Measurements from ENCODE around the gene TBC1D10B.

TBC1D10B gene, protein sequence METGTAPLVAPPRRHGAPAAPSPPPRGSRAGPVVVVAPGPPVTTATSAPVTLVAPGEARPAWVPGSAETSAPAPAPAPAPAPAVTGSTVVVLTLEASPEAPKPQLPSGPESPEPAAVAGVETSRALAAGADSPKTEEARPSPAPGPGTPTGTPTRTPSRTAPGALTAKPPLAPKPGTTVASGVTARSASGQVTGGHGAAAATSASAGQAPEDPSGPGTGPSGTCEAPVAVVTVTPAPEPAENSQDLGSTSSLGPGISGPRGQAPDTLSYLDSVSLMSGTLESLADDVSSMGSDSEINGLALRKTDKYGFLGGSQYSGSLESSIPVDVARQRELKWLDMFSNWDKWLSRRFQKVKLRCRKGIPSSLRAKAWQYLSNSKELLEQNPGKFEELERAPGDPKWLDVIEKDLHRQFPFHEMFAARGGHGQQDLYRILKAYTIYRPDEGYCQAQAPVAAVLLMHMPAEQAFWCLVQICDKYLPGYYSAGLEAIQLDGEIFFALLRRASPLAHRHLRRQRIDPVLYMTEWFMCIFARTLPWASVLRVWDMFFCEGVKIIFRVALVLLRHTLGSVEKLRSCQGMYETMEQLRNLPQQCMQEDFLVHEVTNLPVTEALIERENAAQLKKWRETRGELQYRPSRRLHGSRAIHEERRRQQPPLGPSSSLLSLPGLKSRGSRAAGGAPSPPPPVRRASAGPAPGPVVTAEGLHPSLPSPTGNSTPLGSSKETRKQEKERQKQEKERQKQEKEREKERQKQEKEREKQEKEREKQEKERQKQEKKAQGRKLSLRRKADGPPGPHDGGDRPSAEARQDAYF

DNA sequence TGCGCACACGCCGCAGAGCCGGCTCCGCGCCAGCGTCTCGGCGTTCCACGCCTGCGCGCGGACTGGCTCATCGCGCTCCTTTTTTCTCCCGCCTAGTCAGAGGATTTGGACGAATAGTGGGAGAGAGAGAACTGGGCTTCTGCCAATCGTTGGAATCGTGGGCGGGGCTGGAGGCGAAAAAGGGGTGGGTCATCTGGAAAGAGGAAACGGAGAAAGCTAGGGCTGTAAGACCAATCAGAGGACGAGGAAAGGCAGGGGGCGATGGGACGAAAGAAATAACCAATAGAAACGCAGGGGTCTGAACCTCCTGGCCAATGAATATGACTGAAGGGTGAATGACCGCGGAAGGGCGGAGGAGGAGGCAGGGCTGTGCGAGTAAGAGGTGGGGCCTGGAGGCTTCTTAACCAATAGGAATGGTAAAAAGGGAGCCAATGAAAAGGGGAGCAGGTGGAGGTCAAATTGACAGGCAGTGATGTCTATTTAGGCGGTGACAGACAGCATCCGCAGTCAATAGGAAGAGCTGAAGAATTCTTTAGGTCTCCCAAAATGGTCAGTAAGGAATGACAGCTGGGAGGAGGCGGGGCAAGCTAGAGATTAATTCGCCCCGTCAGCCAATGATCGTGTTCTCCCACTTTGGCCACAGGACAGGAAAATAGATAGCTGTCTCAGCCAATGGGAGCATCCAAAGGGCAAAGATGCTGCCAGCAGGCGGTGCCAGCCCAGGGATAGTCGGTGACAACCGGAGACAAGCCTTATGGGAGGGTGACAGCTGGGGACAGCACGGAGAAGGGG lies at the start of gene TBC1D10B:
Gene TBC1D10B, minus strand, starts transcription at position 39 of the 792 bp plus-strand sequence. CDS start 311 bp downstream, outside the sequence.
- peak; percentile 99 for DNase-seq (ENCODE audit: low spot score)

DNA sequence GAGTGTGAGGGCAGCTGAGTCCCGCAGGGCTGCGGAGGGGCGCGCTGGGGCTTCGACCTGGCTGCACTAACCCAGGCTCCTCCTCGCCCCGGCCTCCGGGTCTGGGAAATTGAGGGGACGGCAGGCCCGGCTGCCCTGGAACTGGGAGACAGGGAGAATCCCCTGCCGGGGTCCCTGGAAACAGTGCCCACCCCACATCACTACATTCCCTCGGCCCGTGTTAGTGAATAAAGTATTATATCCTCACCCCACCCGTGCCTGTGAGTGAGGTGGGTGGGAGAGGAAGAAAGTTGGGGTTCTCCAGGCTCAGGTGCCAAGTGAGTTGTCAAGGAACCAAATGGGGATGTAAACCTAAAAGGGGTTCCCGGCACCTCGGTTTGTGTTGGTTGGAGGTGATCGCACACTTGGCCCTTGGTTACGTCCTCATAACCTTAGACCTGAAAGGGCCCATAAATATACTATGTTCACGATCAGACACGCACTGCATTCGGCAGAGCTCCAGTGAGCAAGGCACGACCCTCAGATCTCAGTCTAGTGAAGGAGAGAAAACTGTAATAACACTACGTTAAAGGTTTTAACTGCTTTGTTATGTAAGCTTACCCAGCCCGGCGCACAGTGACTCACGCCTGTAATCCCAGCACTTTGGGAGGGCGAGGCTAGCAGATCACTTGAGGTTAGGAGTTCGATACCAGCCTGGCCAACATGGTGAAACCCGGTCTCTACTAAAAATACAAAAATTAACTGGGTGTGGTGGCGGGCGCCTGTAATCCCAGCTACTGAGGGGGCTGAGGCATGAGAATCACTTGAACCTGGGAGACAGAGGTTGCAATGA lies 48.3 kb upstream of the TBC1D10B start:
- DNase-seq (ENCODE audit: low spot score): no peak

DNA sequence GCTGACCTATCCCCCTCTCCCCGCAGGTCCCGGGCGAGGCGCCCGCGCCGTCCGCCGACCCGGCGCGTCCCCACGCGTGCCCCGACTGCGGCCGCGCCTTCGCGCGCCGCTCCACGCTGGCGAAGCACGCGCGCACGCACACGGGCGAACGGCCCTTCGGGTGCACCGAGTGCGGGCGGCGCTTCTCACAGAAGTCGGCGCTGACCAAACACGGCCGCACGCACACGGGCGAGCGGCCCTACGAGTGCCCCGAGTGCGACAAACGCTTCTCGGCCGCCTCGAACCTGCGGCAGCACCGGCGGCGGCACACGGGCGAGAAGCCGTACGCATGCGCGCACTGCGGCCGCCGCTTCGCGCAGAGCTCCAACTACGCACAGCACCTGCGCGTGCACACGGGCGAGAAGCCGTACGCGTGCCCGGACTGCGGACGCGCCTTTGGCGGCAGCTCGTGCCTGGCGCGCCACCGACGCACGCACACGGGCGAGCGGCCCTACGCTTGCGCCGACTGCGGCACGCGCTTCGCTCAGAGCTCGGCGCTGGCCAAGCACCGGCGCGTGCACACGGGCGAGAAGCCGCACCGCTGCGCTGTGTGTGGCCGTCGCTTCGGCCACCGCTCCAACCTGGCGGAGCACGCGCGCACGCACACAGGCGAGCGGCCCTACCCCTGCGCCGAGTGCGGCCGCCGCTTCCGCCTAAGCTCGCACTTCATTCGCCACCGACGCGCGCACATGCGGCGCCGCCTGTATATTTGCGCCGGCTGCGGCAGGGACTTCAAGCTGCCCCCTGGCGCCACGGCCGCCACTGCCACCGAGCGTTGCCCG lies 47.4 kb upstream of the TBC1D10B start:
- DNase-seq (ENCODE audit: low spot score): peak; percentile 91

DNA sequence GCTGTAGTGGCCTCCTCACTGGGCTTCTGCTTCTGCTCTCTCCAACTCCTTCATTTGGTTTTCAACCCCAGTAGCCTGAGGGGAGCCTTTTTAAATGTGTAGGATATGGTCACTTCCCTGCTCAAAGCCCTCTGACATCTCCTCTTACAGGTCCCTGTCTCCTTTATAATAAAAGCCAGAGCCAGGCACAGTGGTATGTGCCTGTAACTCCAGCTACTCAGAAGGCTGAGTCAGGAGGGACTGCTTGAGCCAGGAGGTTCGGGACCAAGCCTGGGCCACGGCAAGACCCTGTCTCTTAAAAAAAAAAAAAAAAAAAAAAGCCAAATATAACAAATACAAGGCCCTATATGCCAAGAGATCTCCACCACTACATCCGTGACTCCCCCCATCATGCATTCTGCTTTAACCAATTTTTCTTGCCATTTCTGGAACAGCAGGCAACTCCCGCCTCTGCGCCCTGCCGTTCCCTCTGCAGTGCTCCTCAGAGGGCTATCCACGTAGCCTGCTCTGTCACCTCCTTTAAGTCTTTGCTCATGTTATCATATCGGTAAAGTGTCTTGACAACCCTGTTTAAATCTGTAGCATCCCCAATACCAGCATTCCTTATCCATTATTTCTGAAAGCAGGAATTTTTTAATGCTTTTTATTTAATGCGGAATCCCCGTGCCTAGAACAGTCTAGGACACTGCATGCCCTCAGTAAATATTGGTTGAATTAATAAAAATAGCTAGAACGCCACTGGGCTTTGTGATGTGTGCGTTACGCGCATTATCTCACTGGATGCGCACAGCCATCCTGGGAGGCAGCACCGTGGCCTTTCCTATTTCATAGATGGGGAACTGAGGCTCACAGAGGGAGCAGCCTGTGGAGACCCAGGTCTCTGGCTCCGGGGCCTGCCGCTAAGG lies 46.6 kb upstream of the TBC1D10B start:
- DNase-seq (ENCODE audit: low spot score): no peak

DNA sequence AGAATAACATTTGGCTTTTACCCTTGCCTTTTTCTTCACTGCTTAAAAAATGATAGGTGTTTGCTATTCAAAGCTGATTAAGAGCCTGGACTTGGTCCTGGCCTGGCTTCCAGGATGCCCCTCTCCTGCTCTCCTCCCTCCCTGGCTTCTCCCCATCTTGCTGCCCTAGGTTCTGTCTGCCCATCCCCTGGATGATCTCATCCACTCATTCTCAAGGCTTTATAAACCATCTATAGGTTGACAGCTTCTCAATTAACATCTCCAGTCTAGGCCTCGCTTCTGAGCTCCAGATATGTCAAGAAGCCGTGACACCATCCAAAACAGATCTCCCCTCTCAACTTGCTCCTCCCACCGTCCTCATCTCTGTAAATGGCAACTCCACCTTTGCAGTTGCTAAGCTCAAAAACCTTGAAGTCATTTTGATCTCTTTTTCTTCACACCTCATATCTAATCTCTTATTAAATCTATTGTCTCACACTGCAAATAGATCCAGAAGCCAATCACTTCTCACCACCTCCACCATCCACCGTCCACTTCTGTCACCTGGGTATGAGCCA lies 45.8 kb upstream of the TBC1D10B start:
- DNase-seq (ENCODE audit: low spot score): no peak

DNA sequence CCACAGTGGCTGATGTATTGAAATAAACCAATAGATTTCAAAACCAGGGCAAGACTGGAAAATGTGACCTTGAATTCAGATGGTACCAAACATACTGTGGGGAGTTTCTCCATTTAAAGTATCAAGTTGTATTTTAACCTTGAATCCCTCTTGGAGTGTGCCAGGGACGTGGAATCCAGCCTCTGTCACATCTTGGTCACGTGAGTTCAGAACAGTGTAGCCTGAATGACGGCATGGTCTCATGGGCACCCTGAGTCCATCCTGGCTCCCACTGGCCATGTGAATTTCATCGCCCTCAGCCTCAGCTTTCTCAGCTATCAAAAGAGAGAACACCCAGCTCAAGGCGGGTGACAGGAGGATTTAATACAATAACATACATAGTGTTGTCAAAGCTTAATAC lies 43.9 kb upstream of the TBC1D10B start:
- DNase-seq (ENCODE audit: low spot score): no peak

DNA sequence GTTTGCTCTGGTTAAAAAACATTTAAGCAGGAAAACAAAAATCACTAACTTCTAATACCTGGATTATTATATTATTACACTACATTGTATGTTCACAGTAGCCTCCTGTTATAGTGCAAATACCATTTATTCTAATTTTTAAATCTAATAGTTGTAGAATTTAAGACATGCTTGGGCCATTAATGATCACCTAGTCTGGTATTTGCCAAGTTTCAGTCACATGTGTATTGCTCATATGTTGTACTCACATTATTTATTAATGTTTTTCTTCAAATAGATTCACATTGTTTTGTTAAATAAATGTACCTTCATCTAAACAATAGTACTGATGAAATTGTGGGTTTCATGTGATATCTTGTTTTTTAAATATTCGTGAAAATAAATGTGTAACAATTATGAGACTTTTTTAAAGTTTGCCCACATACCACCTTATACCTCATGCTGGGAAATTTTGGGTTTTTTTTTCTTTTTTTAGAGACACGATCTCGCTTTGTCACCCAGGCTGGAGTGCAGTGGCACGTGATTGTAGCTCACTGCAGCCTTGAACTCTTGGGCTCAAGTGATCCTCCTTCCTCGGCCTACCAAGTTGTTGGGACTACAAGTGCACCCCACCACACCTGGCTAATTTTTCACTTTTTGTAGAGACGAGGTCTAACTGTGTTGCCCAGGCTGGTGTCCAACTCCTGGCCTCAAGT lies 43.0 kb upstream of the TBC1D10B start:
- no peak for DNase-seq (ENCODE audit: low spot score)

DNA sequence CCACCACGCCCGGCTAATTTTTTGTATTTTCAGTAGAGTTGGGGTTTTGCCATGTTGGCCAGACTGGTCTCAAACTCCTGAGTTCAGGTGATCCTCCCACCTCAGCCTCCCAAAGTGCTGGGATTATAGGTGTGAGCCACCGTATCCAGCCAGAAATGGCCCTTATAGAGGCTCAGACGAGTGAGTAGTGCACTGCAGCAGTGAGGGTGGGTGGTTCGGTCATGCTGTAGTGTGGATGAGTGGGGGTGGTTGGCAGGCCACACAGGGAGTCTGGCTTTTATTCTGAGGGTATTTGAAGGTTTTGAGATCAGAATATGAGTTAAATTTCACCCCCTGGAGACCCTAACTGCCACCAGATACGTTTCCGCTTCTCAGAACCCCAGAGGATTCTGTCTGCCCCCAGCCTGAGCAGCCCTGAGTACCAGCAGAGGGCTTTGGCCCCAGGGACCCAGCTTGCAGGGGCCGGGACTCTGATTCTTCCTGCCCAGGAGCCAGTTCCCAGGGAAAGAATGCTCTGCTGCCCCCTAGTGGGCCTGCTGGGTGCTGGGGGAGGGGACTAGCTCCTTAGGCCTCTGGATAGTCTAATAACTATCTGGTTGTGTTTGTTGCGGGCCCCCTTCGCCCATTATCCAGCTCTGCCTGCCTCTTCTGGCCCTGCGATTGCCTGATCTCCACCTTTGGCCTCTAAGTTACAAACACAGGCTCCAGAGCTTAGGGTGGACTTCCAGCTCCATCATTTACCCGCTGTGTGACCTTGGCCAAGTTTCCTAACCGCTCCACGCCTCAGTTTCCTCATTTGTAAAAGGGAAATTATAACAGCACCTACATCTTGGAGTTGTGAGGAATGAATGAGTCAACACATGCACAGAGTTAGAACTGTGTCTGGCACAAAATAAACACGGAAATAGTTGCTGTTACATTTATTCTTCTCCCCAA lies 39.1 kb upstream of the TBC1D10B start:
- peak; percentile 93 for DNase-seq (ENCODE audit: low spot score)

DNA sequence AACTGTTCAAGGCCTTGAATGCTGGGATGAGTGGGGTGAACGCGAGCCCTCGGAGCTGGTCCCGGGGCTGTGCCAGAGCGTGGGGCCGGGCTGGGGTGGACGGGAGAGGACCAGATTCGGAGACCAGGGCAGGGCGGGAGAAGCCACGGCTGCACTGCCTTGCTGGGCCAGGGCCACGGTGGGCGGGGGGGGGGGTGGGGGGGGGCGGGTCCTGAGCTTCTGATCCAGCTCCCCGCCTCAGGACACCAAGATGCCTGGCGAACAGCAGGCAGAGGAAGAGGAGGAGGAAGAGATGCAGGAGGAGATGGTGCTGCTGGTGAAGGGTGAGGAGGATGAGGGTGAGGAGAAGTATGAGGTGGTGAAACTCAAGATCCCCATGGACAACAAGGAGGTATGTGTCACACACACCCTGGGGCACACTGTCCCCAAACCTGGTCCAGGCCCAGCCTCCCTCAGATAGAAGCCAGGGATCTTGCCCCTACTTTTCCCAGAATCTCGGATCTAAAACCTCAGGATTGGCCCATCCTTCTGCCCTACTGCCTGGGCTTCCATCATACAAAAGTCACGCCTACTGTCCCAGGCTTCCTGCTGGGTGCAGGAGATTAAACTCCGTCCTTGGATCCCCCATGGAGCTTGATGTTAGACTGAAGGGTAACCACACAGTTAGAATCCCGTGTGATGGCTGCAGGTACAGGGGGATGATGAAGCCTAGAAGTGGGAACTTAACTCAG lies 37.7 kb upstream of the TBC1D10B start:
- DNase-seq (ENCODE audit: low spot score): no peak

DNA sequence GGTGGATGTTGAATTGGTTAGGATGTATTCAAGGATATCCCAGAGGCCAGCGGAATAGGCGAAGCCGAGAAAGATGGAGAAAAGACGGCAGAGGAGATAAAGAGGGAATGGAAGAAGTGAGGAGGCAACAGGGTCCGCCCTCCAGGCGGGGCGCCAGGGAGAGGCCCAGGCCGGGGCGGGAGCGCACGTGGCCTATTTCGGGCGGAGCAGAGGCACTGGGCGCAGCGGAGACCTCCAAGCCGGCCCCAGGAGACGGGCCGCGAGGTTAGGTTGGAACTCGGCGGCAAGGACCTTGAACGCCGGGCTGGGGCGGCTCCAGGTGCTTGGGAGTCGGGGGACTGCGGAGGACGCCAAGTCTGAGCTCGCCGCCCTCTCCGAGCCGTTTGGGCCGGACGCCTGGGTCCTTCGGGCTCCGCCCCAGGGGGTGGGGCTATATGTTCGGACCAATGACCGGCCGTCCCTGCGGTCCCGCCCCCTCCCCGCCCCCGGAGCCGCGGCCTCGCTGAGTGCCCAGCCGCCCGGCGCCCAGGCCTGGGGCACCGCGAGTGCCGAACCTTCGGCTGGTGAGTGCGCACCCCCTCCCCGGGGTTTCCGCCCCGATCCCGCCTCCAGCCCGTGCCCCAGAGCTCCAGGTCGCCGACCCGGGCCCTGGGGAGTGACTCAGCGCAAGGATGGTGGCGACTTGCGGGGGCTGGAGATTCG lies 37.0 kb upstream of the TBC1D10B start, which contains the start of gene ZNF771:
Gene ZNF771, plus strand, starts transcription at position 505 of the 702 bp plus-strand sequence. CDS start 448 bp downstream, outside the sequence.
- DNase-seq (ENCODE audit: low spot score): peak; percentile 95

DNA sequence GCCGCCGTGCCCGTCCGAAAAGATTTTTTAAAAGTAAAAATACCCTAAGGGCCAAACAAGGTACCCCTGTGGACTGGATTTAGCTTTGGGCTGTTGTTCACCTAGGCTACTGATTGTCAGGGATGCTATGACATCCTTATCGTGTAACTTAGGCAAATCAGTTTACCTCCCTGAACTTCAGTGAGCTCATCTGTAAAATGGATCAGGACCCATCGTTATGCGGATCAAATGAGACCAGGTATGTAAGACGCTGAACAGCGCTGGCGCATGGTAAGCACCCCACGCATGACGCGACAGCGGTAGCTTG lies 36.5 kb upstream of the TBC1D10B start:
- DNase-seq (ENCODE audit: low spot score): no peak

DNA sequence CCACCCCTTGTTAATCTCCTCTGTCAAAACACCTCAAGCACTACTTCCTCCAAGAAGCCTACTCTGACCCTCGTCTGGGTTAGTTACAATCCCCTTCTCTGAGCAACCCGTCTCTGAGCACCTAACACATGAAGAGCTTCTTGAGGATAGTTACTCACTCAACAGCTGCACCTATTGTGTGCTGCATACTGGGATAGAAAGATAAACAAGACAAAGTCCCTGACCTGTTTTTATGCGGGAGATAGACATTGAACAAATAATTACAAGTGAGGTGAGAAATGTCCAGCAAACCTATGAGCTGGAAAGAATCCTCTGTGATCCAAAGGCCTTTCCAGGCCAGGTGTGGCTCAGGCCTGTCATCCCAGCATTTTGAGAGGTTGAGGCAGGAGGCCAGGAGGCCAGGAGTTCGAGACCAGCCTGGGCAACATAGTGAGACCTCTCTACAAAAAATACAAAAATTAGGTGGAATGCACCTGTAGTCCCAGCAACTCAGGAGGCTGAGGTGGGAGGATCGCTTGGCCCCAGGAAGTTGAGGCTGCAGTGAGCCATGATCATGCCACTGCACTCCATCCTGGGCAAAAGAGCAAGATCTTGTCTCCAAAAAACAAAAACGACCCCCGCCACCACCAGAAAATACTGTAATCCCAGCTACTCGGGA lies 31.6 kb upstream of the TBC1D10B start:
- no peak for DNase-seq (ENCODE audit: low spot score)

DNA sequence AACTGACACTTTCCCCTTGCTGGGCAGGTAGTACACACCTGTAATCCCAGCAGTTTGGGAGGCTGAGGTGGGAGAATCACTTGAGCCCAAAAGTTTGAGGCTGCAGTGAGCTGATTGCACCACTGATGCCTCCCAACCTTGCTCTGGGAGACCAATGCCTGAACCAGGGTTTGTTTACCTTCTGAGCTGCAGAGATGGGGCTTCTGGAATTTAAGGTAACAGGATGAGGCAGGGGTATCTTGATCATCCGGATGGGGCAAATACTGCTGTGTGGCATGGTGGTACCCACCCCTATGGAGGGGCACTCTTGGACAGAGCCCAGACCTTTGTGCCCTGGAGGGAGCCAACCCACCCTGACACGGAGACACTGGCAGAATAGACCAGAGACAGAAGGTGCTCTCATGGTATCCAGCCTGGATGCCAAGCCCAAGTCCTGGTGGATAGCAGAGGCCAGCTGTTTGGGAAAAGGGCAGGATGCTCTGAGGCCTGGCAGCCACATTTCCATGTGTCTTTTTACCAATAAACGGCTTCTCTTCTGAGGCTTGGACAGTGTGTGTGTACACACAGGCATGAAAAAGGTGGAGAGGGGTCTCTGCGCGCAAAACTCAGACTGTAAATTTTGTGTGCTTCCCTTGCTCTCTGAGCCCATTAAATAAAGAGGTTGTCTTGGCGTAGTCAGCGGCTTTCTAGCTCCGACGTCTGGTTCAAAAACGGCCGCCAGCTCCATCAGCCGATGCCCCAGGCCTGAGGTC lies 29.3 kb upstream of the TBC1D10B start:
- DNase-seq (ENCODE audit: low spot score): no peak

DNA sequence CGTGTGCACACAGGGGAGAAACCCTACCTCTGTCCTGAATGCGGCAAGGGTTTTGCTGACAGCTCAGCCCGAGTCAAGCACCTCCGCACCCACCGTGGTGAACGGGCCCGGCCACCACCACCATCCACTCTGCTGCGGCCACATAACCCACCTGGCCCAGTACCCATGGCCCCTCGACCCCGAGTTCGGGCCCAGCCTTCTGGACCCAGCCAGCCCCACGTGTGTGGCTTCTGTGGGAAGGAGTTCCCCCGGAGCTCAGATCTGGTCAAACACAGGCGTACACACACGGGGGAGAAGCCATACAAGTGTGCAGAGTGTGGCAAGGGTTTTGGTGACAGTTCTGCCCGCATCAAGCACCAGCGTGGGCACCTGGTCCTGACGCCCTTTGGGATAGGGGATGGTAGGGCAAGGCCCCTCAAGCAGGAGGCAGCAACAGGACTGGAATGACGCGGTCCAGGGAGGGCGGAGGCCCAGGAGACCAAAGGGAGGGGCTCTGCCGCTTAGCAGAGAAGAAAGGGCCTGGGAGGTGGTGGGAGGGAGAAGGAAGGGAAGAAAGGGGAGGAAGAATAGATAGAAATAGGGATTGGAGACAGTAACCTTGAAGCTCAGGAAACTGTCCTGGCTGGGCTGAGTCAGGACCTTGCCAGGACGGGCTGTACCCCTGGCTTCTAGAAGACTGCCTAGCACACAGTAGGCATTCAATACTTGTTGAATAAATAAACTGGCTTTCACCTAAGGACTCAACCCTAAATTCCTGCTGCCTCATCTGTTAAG lies 28.6 kb upstream of the TBC1D10B start:
- DNase-seq (ENCODE audit: low spot score): no peak
